ENCODE measurements around the gene LRP10.

The LRP10 gene

DNA sequence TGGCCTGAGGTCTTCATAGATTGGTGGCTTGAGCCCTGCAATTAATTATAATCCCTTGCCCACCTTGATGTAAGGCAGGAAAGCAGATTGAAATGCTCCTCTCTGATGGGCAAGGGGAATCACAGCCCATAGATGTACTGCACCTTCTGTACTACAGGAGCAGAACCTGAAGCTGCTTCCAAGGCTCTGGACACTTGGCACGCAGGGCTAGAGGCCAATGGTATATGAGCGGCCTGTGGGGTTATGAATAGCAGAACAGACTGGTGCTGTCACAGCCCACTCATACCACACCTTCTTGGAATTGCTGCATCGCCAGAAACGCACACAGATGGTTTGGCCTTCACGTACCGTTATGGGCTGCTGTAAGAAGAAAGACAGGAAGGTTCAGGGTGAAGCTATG lies 49.2 kb downstream of the LRP10 start:
- TF ChIP-seq, protein P1, sequence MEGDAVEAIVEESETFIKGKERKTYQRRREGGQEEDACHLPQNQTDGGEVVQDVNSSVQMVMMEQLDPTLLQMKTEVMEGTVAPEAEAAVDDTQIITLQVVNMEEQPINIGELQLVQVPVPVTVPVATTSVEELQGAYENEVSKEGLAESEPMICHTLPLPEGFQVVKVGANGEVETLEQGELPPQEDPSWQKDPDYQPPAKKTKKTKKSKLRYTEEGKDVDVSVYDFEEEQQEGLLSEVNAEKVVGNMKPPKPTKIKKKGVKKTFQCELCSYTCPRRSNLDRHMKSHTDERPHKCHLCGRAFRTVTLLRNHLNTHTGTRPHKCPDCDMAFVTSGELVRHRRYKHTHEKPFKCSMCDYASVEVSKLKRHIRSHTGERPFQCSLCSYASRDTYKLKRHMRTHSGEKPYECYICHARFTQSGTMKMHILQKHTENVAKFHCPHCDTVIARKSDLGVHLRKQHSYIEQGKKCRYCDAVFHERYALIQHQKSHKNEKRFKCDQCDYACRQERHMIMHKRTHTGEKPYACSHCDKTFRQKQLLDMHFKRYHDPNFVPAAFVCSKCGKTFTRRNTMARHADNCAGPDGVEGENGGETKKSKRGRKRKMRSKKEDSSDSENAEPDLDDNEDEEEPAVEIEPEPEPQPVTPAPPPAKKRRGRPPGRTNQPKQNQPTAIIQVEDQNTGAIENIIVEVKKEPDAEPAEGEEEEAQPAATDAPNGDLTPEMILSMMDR (IDR thresholded peaks at IDR 0.05; ENCODE audit: low read depth, low read length, missing control alignments): no peak
- Histone ChIP-seq H3K27ac (no peak overlapping the region), H3K27me3 (replicated peaks) (no peaks in the 10 kb centered on the region), H3K4me3 (ENCODE audit: low read depth, low read length) (no peak overlapping the region), H3K36me3 (replicated peaks) (peaks cover 47% of the 10 kb centered on the region)
- no peak for DNase-seq
- in situ Hi-C loops (cut with HindIII; ENCODE audit: low pct_ligation_motif_present, low sequenced_read_pairs): no loop called here

DNA sequence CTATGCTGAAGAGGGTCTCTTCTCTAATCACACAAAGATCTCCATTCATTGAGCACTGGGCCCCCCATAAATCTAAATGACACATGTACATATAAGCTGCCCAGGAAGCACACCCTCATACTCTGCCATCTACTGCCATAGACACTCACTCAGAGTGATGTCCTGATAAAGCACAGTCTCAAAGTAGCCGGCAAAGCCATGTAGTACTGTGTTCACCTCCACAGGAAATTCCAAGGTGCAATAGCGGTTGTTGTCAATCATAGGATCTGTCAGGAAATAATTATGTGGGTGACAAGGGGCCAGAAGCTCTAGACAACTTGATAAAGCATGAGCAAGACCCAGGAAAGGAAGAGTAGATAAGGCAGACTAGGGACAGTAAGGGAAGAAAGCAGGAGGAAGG lies 50.8 kb downstream of the LRP10 start:
- Histone ChIP-seq H3K27ac (no peak overlapping the region), H3K27me3 (replicated peaks) (no peaks in the 10 kb centered on the region), H3K36me3 (replicated peaks) (peaks cover 54% of the 10 kb centered on the region), H3K4me3 (ENCODE audit: low read depth, low read length) (no peak overlapping the region)
- TF ChIP-seq, protein P1 (IDR thresholded peaks at IDR 0.05; ENCODE audit: low read depth, low read length, missing control alignments): no peak
- DNase-seq: no peak
- in situ Hi-C loops (cut with HindIII; ENCODE audit: low pct_ligation_motif_present, low sequenced_read_pairs): no loop called here

DNA sequence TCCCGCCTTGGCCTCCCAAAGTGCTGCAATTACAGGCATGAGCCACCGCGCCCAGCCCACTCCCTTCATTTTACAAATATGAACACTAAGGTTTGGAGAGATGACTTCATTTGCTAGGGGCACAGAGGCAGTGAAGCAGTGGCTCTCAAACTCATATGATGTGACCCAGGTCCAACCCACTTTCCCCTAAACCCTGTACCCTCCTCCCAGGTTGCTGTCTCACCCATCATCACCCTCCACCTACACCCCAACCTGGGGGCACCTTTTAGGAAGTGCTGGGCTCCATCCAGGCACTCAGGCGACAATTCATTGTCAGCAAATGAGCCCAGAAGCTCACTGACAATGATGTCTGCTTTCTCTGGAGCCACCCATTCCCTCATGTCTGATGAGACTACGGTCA lies 52.2 kb downstream of the LRP10 start:
- in situ Hi-C loops (cut with HindIII; ENCODE audit: low pct_ligation_motif_present, low sequenced_read_pairs): no loop called here
- DNase-seq: no peak
- Histone ChIP-seq H3K27ac (no peak overlapping the region), H3K36me3 (replicated peaks) (peaks cover 55% of the 10 kb centered on the region), H3K4me3 (ENCODE audit: low read depth, low read length) (no peak overlapping the region), H3K27me3 (replicated peaks) (no peaks in the 10 kb centered on the region)
- TF ChIP-seq, protein P1 (IDR thresholded peaks at IDR 0.05; ENCODE audit: low read depth, low read length, missing control alignments): no peak

DNA sequence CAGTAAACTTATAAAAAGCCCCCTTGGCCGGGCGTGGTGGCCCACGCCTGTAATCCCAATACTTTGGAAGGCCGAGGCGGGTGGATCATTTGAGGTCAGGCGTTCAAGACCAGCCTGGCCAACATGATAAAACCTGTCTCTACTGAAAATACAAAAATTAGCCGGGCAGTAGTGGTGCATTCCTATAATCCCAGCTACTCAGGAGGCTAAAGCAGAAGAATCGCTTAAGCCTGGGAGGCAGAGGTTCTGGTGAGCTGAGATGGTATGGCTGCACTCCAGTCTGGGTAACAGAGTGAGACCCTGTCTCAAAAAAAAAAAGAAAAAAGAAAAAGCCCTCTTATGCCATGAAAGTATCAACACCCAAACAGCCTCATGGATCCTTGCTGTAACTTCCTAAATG lies 54.0 kb downstream of the LRP10 start:
- no peak for DNase-seq
- TF ChIP-seq, protein P1 (IDR thresholded peaks at IDR 0.05; ENCODE audit: low read depth, low read length, missing control alignments): no peak
- H3K36me3 ChIP-seq (replicated peaks): peaks cover 50% of the 10 kb centered on the region
- no peaks in the 10 kb centered on the region for H3K27me3 ChIP-seq (replicated peaks)
- in situ Hi-C loops (cut with HindIII; ENCODE audit: low pct_ligation_motif_present, low sequenced_read_pairs): no loop called here
- no peak overlapping the region for H3K27ac ChIP-seq
- H3K4me3 ChIP-seq (ENCODE audit: low read depth, low read length): no peak overlapping the region

DNA sequence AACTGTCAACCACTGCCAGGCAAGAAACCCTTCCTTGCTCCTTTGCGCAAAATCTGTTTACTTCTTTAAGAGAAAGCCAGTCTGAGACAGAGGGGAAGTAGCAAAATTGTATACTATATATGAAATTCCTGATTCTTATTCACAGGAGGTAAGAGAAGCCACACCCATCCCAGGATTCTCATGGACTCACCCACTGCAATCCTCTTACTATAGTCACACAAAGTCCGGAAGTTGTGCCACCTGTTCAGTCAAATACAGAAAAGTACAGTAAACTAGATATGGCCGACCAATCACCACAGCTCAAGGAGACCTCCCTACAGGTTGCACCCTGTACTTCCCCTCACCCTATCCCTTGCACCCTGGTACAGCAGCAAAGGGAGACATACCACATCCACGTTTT lies 54.8 kb downstream of the LRP10 start:
- no peaks in the 10 kb centered on the region for H3K27me3 ChIP-seq (replicated peaks)
- H3K36me3 ChIP-seq (replicated peaks): peaks cover 41% of the 10 kb centered on the region
- DNase-seq: no peak
- in situ Hi-C loops (cut with HindIII; ENCODE audit: low pct_ligation_motif_present, low sequenced_read_pairs): no loop called here
- TF ChIP-seq, protein P1 (IDR thresholded peaks at IDR 0.05; ENCODE audit: low read depth, low read length, missing control alignments): no peak
- H3K4me3 ChIP-seq (ENCODE audit: low read depth, low read length): no peak overlapping the region
- H3K27ac ChIP-seq: no peak overlapping the region
